ENCODE data around the gene CACNG3. TPM values are rescaled to one million over a fixed set of nuclear protein-coding genes. Genes with fewer than 3 reads are reported as not detected.

The CACNG3 gene
- total and polyA plus RNA-seq, 2 donors, result not detected

DNA sequence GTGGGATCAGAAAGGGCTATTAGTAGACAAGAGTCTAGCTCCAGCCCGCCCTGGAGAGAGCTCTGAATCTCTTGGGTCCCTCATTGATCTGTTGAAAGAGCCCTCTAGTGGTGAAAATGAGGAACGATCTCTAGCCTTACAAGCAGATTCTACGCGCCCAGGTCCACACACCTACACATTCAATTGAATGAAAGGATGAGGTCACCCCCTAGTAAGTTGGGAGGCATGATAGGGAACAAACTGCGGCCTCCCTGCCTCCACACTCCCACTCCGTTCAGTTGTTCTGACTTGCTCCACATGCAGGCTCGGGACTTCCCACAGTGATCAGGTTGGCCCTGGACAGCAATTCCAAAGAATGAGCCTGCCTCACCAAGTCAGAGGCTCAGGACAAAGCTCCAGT is 2.9 kb upstream of the CACNG3 start:
- Histone ChIP-seq H3K4me1 (ENCODE audit: insufficient read depth) (no peaks in the 10 kb centered on the region), H3K4me3 (ENCODE audit: low read depth, low read length) (no peak overlapping the region), H3K36me3 (ENCODE audit: insufficient read depth) (no peaks in the 10 kb centered on the region), H3K27ac (ENCODE audit: low read depth) (no peak overlapping the region)
- 11% methylated on average over 7 of the region's 7 CpGs for WGBS
- no peak for DNase-seq (ENCODE audit: extremely low spot score)

DNA sequence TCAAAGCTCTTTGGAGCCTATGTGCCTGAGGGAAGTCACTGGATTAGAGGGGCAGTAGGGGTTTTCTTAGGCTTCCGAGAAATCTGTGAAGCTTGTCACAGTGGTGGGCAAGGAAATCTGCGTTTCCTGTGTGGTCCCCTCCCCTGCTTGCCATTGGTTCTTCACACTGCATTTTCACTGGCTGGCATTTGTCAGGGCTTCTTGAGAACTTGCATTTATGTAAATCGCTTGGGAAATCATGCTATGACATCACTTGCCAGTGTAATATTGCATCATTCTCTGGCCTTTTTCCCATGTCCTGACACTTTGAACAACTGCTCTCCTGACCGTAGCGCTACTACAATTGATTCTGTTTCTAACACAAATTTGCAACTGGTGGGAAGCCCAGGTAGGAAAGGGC is 1.8 kb downstream of the CACNG3 start:
- Histone ChIP-seq H3K27ac (ENCODE audit: low read depth) (no peak overlapping the region), H3K36me3 (ENCODE audit: insufficient read depth) (no peaks in the 10 kb centered on the region), H3K4me3 (ENCODE audit: low read depth, low read length) (no peak overlapping the region), H3K4me1 (ENCODE audit: insufficient read depth) (no peaks in the 10 kb centered on the region)
- WGBS, result 50% methylated on average over 5 of the region's 5 CpGs
- DNase-seq (ENCODE audit: extremely low spot score), result no peak

DNA sequence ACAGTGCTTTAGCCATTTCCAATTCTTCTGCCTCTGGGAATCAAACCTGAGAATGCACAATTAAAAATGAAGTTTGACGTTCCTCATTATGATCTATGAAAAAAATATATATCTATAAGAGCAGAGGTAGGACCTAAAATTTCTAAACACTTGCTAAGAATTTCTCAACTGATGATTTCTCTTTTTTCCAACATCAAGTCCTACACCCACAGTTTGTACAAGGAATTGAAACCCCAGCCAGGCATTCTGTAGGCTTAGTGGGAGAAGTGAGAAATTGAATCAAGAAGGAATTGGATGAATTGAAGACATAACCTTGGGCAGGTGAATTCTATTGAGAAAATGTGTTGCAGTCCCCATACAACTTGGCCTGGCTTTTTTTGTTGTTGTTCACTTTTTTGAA is 2.7 kb downstream of the CACNG3 start:
- no peak for DNase-seq (ENCODE audit: extremely low spot score)
- no peaks in the 10 kb centered on the region for H3K36me3 ChIP-seq (ENCODE audit: insufficient read depth)
- H3K4me3 ChIP-seq (ENCODE audit: low read depth, low read length), result no peak overlapping the region
- 65% methylated on average over 1 of the region's 1 CpG for WGBS
- H3K27ac ChIP-seq (ENCODE audit: low read depth), result no peak overlapping the region
- H3K4me1 ChIP-seq (ENCODE audit: insufficient read depth), result no peaks in the 10 kb centered on the region

DNA sequence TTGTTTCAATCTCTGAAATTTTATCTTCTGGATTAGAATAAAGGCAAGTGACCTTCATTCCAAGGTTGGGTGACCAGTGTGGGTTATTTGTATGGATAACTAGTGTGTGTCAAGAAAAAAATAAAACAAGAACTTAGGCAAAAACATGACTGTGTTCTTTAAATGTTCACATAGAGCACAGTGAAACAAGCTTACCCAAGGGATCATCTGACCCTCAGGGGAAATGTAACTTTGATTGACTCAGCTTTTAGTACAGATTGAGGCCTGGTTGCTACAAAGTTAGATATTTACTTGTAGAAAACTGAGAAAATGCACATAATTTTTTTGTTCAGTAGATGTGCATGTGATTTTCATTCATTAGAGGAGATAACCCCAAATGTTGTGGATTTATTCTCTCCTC is 6.7 kb downstream of the CACNG3 start:
- no peak for DNase-seq (ENCODE audit: extremely low spot score)
- H3K4me1 ChIP-seq (ENCODE audit: insufficient read depth), result no peaks in the 10 kb centered on the region
- no peak overlapping the region for H3K27ac ChIP-seq (ENCODE audit: low read depth)
- H3K4me3 ChIP-seq (ENCODE audit: low read depth, low read length), result no peak overlapping the region
- H3K36me3 ChIP-seq (ENCODE audit: insufficient read depth), result no peaks in the 10 kb centered on the region

DNA sequence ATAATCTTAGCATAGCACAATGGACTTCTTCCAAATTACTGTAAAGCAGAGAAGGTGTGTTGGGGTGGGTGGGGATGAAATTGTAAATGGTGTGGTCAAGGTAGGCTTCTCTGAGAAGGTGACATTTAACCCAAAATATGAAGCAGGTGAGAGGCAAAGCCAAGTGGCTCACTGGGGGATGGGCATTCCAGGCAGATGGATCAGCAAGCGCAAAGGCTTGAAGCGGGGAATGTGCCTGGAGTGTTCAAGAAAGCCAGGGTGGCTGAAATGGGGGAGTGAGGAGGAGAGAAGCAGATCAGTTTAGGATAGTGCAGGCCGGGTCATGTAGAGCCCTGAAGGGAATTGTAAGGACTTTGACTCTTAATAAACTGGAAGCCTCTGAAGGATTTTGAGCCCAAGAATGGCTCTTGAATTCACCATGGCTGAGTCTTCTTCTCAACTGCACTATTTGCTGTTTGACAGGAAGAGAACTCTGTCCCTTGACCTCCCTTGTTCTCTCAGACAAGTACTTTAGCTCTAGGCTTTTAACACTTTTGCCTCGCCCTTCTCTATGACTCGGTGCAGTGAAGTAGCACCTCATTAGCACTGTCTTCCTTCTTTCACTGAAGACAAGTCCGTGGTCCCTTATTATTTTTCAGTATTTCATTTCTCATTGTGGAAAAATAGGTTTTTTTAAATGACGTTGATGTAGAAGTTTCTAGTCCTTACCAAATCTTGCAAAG is 14.7 kb downstream of the CACNG3 start:
- no peaks in the 10 kb centered on the region for H3K36me3 ChIP-seq (ENCODE audit: insufficient read depth)
- no peak overlapping the region for H3K27ac ChIP-seq (ENCODE audit: low read depth)
- no peak overlapping the region for H3K4me3 ChIP-seq (ENCODE audit: low read depth, low read length)
- no peak for DNase-seq (ENCODE audit: extremely low spot score)
- WGBS, result 71% methylated on average over 7 of the region's 7 CpGs
- H3K4me1 ChIP-seq (ENCODE audit: insufficient read depth), result no peaks in the 10 kb centered on the region

DNA sequence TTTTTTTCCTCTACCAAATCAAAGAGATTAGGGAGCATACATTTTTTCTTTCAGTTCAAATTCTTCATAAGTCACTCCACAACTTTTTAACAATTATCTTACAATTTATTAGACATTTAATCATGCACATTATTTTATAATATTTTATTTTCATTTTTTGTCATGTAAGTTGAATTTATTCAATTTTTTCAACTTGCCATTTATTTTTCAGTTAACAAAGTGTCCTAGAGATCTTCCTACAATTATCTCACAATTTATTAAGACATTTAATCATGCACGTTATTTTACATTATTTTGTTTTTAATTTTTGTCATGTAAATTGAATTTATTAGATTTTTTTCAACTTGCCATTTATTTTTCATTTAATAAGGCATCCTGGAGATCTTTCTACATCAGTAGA is 16.2 kb downstream of the CACNG3 start:
- 56% methylated on average over 1 of the region's 1 CpG for WGBS
- DNase-seq (ENCODE audit: extremely low spot score), result no peak
- Histone ChIP-seq H3K36me3 (ENCODE audit: insufficient read depth) (no peaks in the 10 kb centered on the region), H3K4me1 (ENCODE audit: insufficient read depth) (no peaks in the 10 kb centered on the region), H3K4me3 (ENCODE audit: low read depth, low read length) (no peak overlapping the region), H3K27ac (ENCODE audit: low read depth) (no peak overlapping the region)

DNA sequence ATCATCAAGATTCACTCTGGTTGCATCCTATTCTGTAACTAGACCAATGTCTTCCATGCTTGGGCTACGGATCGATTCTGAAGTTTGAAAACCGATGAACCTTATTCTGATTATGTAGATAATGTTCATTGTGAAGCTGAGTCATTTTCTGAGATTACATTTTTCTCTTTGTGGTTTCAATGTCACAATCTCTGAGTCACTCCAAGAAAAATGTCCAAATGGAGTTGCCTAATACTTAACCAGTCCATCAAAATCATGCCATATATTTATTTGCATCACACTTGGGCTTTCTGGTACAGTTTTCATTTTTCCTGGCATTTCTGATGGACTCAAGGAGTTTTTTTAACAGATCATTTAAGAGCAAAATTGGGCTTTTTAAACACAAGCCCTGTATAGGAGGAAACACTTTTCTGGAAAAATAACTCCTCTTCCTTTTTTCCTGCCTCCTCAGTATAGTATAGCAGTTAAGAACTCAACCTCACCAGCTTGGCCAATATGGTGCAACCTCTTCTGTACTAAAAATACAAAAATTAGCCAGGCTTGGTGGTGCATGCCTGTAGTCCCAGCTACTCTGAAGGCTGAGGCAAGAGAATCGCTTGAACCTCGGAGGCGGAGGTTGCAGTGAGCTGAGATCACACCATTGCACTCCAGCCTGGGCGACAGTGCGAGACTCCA is 17.5 kb downstream of the CACNG3 start:
- 84% methylated on average over 8 of the region's 8 CpGs for WGBS
- no peaks in the 10 kb centered on the region for H3K36me3 ChIP-seq (ENCODE audit: insufficient read depth)

DNA sequence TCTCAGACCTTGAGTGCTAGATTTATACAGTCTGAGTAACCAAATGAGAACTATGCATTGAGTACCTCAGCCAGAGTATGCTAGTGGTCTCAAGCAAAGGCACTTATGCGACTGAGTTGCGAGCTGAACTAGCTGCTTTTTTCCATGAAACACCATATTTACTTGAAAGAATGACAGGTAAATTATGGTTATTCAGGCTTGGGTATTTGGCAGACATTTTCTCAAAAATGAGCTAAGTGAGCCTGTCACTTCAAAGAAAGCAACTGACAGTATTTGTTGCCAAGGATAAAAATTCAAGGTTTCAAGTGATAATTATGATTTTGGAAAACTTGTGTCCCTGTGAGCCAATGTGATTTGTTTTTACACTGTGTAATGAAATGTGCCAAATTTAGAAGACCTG is 19.3 kb downstream of the CACNG3 start:
- no peak for DNase-seq (ENCODE audit: extremely low spot score)
- H3K4me1 ChIP-seq (ENCODE audit: insufficient read depth), result no peaks in the 10 kb centered on the region
- WGBS, result 88% methylated on average over 2 of the region's 2 CpGs
- H3K4me3 ChIP-seq (ENCODE audit: low read depth, low read length), result no peak overlapping the region
- H3K36me3 ChIP-seq (ENCODE audit: insufficient read depth), result no peaks in the 10 kb centered on the region
- H3K27ac ChIP-seq (ENCODE audit: low read depth), result no peak overlapping the region

More for the DNA sequence above, 17.5 kb downstream of the CACNG3 start:
- no peaks in the 10 kb centered on the region for H3K4me1 ChIP-seq (ENCODE audit: insufficient read depth)
- no peak for DNase-seq (ENCODE audit: extremely low spot score)
- H3K27ac ChIP-seq (ENCODE audit: low read depth), result no peak overlapping the region
- H3K4me3 ChIP-seq (ENCODE audit: low read depth, low read length), result no peak overlapping the region

DNA sequence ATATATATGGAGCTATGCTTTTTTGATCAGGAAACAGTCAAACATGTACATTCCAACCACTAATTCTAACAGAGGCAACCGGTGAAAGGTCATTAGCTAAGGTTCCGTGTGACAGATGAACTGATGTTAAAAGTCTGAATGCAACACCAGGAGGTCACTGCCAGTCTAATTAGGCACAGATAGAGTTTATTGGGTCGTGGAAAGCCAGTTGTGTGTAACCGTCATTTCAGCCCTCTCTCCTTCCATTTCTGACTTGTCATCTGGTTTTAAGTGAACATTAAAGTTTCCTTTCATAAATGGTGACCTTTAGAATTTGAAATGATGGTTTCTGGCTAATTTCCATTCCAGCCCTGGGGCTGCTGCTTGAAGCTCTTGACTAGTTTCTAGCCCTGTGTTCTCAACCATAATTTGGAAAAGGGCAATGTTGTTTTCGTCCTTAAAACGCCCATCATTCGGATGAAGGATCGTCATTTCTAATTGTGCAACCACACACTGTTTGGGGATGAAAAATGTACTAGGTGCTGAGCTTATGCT is 23.9 kb downstream of the CACNG3 start:
- Histone ChIP-seq H3K4me1 (ENCODE audit: insufficient read depth) (no peaks in the 10 kb centered on the region), H3K36me3 (ENCODE audit: insufficient read depth) (no peaks in the 10 kb centered on the region), H3K27ac (ENCODE audit: low read depth) (no peak overlapping the region), H3K4me3 (ENCODE audit: low read depth, low read length) (no peak overlapping the region)
- no peak for DNase-seq (ENCODE audit: extremely low spot score)
- 63% methylated on average over 8 of the region's 8 CpGs for WGBS

DNA sequence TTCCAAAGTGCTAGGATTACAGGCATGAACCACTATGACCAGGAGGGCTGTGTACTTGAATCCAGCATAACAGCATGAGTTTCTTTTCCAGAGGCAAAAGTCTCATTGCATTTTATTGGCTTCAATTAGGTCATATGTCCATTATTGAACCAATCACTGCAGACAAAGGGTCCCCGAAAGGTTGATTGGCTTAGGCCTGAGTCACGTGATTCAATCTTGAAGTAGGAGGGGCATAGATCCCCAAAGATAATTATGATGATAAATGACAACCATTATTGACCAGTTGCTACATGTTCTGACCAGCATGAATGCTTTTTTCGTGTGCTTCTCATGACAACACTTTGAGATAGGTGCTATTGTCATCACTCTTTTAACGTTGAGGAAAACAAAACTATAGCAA is 25.3 kb downstream of the CACNG3 start:
- 74% methylated on average over 4 of the region's 4 CpGs for WGBS
- no peaks in the 10 kb centered on the region for H3K4me1 ChIP-seq (ENCODE audit: insufficient read depth)
- no peak overlapping the region for H3K27ac ChIP-seq (ENCODE audit: low read depth)
- no peak overlapping the region for H3K4me3 ChIP-seq (ENCODE audit: low read depth, low read length)
- H3K36me3 ChIP-seq (ENCODE audit: insufficient read depth), result no peaks in the 10 kb centered on the region
- DNase-seq (ENCODE audit: extremely low spot score), result no peak

DNA sequence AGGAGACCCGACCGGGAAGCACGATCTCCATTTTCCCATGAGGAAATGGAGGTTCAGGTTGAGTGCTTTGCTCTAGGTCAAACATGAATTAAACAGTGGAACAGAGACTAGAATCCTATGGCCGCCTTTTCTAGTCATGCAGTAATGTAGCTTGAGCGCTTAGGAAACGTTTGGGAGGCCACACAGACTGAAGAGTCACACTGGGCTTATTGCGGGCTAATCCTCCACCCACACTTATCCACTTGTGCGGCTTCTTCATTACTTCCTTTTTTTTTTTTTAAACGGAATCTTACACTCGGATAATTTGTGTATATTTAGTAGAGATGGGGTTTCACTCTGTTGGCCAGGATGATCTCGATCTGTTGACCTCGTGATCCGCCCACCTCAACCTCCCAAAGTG is 26.0 kb downstream of the CACNG3 start:
- H3K36me3 ChIP-seq (ENCODE audit: insufficient read depth), result no peaks in the 10 kb centered on the region
- DNase-seq (ENCODE audit: extremely low spot score), result no peak
- no peak overlapping the region for H3K4me3 ChIP-seq (ENCODE audit: low read depth, low read length)
- H3K4me1 ChIP-seq (ENCODE audit: insufficient read depth), result no peaks in the 10 kb centered on the region
- 83% methylated on average over 13 of the region's 13 CpGs for WGBS
- no peak overlapping the region for H3K27ac ChIP-seq (ENCODE audit: low read depth)

DNA sequence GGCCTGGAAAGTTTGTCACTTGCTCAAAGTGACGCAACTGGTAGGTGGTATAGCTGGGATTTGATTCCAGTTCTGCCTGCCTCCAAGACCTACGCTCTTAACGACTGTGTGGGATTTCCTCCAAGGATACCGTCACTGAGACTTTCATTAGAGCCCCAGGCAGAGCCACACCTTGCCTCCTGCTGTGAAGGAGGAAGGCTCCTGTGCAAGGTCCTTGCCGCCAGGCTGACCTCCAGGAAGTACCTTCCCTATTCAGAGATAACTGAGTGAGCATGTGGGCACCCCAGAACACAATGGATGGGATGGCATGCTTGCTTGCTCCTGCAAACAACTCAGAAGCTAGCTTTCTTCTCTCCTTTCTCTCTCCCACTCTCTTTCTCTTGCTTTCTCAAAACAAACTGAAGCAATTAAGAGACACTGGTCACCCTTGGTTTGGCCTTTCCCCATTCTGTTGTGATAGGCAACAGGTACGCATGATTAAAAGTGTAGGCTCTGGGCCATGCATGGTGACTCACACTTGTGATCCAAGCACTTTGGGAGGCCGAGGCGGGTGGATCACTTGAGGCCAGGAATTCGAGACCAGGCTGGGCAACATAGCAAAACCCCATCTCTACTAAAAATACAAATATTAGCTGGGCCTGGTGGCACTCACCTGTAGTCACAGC is 30.7 kb downstream of the CACNG3 start:
- 75% methylated on average over 9 of the region's 9 CpGs for WGBS
- no peak for DNase-seq (ENCODE audit: extremely low spot score)
- H3K4me3 ChIP-seq (ENCODE audit: low read depth, low read length), result no peak overlapping the region
- H3K4me1 ChIP-seq (ENCODE audit: insufficient read depth), result no peaks in the 10 kb centered on the region
- H3K27ac ChIP-seq (ENCODE audit: low read depth), result no peak overlapping the region
- no peaks in the 10 kb centered on the region for H3K36me3 ChIP-seq (ENCODE audit: insufficient read depth)

DNA sequence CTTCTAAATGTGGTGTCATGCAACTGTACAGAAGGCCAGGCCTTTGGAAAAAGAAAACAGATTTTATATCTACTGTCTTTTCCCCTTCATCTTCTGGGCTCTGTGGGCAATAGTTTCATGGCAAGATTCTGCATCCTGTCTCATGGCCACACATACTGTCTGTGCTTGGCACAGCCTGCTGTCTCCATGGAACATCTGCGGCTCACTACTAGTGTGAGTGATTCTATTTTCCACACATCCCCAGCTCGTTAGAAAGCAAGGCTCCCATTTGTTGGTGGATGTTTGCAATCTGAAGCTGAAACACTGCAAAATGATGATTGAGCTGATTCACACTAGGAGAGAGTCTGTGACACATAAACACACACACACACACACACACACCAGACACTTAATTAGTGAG is 32.4 kb downstream of the CACNG3 start:
- no peak overlapping the region for H3K27ac ChIP-seq (ENCODE audit: low read depth)
- 39% methylated on average over 2 of the region's 2 CpGs for WGBS
- no peaks in the 10 kb centered on the region for H3K36me3 ChIP-seq (ENCODE audit: insufficient read depth)
- no peaks in the 10 kb centered on the region for H3K4me1 ChIP-seq (ENCODE audit: insufficient read depth)
- no peak for DNase-seq (ENCODE audit: extremely low spot score)
- H3K4me3 ChIP-seq (ENCODE audit: low read depth, low read length), result no peak overlapping the region

DNA sequence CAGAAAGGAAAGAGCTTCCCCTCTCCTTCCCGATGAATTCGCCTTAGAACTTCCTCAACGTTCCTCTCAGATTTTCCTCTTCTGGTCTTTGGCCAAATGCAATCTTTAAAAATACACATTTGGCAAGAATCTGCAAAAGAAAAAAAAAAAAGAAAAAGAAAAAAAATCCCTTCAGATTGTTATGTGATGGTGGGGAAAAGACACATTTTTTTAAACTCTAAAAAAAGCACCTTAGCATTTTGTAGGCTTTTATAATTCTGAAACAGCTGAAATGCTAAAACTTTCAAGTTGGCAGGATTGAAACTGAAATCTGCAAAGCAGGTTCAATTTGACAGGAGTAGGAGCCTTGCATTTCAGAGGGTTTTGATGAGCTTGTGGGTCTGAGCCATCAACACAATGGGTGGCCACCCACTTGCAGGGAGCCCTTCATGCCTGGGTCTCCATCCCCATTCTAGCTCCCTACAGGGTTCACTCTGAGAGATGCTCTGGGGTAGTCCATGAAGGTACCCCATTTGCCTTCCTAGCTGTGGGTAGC is 33.1 kb downstream of the CACNG3 start:
- Histone ChIP-seq H3K36me3 (ENCODE audit: insufficient read depth) (no peaks in the 10 kb centered on the region), H3K4me1 (ENCODE audit: insufficient read depth) (no peaks in the 10 kb centered on the region), H3K4me3 (ENCODE audit: low read depth, low read length) (no peak overlapping the region), H3K27ac (ENCODE audit: low read depth) (no peak overlapping the region)
- no peak for DNase-seq (ENCODE audit: extremely low spot score)
- WGBS, result 57% methylated on average over 3 of the region's 3 CpGs

Data from urinary bladder (tissue), 4 donors.